GM23338 (cell line): Measurements from ENCODE around the gene UNKL. TPM values are rescaled to one million over a fixed set of nuclear protein-coding genes. Genes with fewer than 3 reads are reported as not detected.

Experiments
- ATAC-seq: fragments of 200-7000 bp; cut with Tn5 transposase; 3 replicates; pipeline ENCODE4 v1.9.1; 2020
- DNase-seq: peaks from one replicate; pipeline ENCODE4 v3.0.0-alpha.2; 2015; ENCODE audit warnings: low spot score
- H2AFZ ChIP-seq: fragments of 200-600 bp; sonication (generic); 2 replicates; pipeline ENCODE4 v1.8.0; 2016; ENCODE audit warnings: antibody characterized with exemption, mild to moderate bottlenecking, moderate library complexity
- H3F3A ChIP-seq: fragments of 200-600 bp; sonication (generic); replicated peaks from 2 replicates; pipeline ENCODE4 v1.8.0; 2017; ENCODE audit warnings: antibody characterized with exemption, mixed run types, low read depth
- H3K27ac ChIP-seq: fragments of 200-600 bp; sonication (generic); 2 replicates; pipeline ENCODE4 v1.6.1; 2016; ENCODE audit warnings: low read depth
- H3K27me3 ChIP-seq: fragments of 200-600 bp; sonication (generic); 2 replicates; pipeline ENCODE4 v1.8.0; 2016; ENCODE audit warnings: mild to moderate bottlenecking, mixed run types, moderate library complexity; ENCODE audit not compliant: insufficient read depth
- H3K36me3 ChIP-seq: fragments of 200-600 bp; sonication (generic); 2 replicates; pipeline ENCODE4 v1.8.0; 2016; ENCODE audit warnings: mild to moderate bottlenecking; ENCODE audit not compliant: insufficient read depth
- H3K4me1 ChIP-seq: fragments of 200-600 bp; sonication (generic); 2 replicates; pipeline ENCODE4 v1.8.0; 2016; ENCODE audit warnings: mild to moderate bottlenecking, moderate library complexity; ENCODE audit not compliant: insufficient read depth
- H3K4me2 ChIP-seq: fragments of 200-600 bp; sonication (generic); 2 replicates; pipeline ENCODE4 v1.7.1; 2017; ENCODE audit warnings: mixed run types
- H3K4me3 ChIP-seq: fragments of 200-600 bp; sonication (generic); 2 replicates; pipeline ENCODE4 v1.6.1; 2016; ENCODE audit warnings: mixed run types
- H3K79me2 ChIP-seq: fragments of 200-600 bp; sonication (generic); replicated peaks from 2 replicates; pipeline ENCODE4 v1.8.0; 2017; ENCODE audit warnings: mild to moderate bottlenecking; ENCODE audit not compliant: insufficient read depth
- H3K9me2 ChIP-seq: fragments of 200-600 bp; sonication (generic); 2 replicates; pipeline ENCODE4 v1.8.0; 2017; ENCODE audit not compliant: insufficient read depth
- H4K20me1 ChIP-seq: fragments of 200-600 bp; sonication (generic); replicated peaks from 2 replicates; pipeline ENCODE4 v1.8.0; 2017; ENCODE audit warnings: mild to moderate bottlenecking; ENCODE audit not compliant: insufficient read depth
- H3K27ac Mint-ChIP-seq: 2 replicates; pipeline ENCODE4 v1.8.0; 2020; ENCODE audit warnings: inconsistent platforms, mild to moderate bottlenecking, moderate library complexity, mixed read lengths
- H3K27me3 Mint-ChIP-seq: 3 replicates; pipeline ENCODE4 v1.8.0; 2022; ENCODE audit warnings: low read depth, mild to moderate bottlenecking, moderate library complexity, mixed read lengths, inconsistent platforms; ENCODE audit not compliant: insufficient read depth, poor library complexity
- H3K36me3 Mint-ChIP-seq: 3 replicates; pipeline ENCODE4 v1.8.0; 2021; ENCODE audit warnings: low read depth, mild to moderate bottlenecking, inconsistent platforms, moderate library complexity, mixed read lengths
- H3K4me1 Mint-ChIP-seq: 3 replicates; pipeline ENCODE4 v1.8.0; 2020; ENCODE audit warnings: mild to moderate bottlenecking, inconsistent platforms, mixed read lengths
- H3K4me3 Mint-ChIP-seq: 3 replicates; pipeline ENCODE4 v1.8.0; 2021; ENCODE audit warnings: moderate library complexity, mild to moderate bottlenecking, inconsistent platforms, mixed read lengths
- H3K9me3 Mint-ChIP-seq: 3 replicates; pipeline ENCODE4 v1.8.0; 2020; ENCODE audit warnings: moderate library complexity, mild to moderate bottlenecking, inconsistent platforms, mixed read lengths
- CREB1 ChIP-seq: fragments of 250-450 bp; sonication (Bioruptor Pico); IDR thresholded peaks from 2 replicates; pipeline ENCODE4 v1.5.0; 2020; ENCODE audit warnings: low read depth, mild to moderate bottlenecking, moderate library complexity
- EZH2phosphoT487 ChIP-seq: fragments of 200-600 bp; sonication (generic); IDR thresholded peaks from one replicate; pipeline ENCODE4 v1.8.1; 2018; ENCODE audit warnings: antibody characterized with exemption; ENCODE audit not compliant: unreplicated experiment
- JUNB ChIP-seq: IDR thresholded peaks from one replicate; pipeline ENCODE4 v1.6.1; 2016; ENCODE audit warnings: antibody characterized with exemption; ENCODE audit not compliant: unreplicated experiment
- NANOG ChIP-seq: IDR thresholded peaks from 2 replicates; pipeline ENCODE4 v1.6.1; 2016; ENCODE audit warnings: antibody characterized with exemption, borderline replicate concordance
- POLR2AphosphoS5 ChIP-seq: IDR thresholded peaks from 2 replicates; pipeline ENCODE4 v1.6.1; 2016; ENCODE audit warnings: antibody characterized with exemption, low read depth
- ZNF114 ChIP-seq: fragments of 250-450 bp; sonication (Bioruptor Pico); IDR thresholded peaks from 2 replicates; pipeline ENCODE4 v1.5.0; 2020; ENCODE audit warnings: mild to moderate bottlenecking, moderate library complexity
- ZNF331 ChIP-seq: fragments of 250-450 bp; sonication (Bioruptor Pico); IDR thresholded peaks from 2 replicates; pipeline ENCODE4 v1.5.0; 2020; ENCODE audit warnings: low read depth, mild to moderate bottlenecking, moderate library complexity
- ZNF462 ChIP-seq: fragments of 250-450 bp; sonication (Bioruptor Pico); IDR thresholded peaks from 2 replicates; pipeline ENCODE4 v1.5.0; 2020; ENCODE audit warnings: mild to moderate bottlenecking, moderate library complexity
- polyA plus RNA-seq: library from polyadenylated mRNA; unstranded; fragments of >200 nt; fragmentation: Nextera tagmentation; extraction: Ambion mirVana; gene quantifications from 2 replicates; pipeline ENCODE4 v1.2.1, GENCODE V29; 2016
- total RNA-seq: library from RNA; depleted of rRNA; stranded (reverse); fragments of >200 nt; shearing (Covaris generic); gene quantifications from 2 replicates; pipeline ENCODE4 v1.2.3, GENCODE V29; 2014
- TF ChIP-seq, protein P1 (sequence below): IDR thresholded peaks from 2 replicates; pipeline ENCODE4 v1.6.1; 2016; ENCODE audit warnings: antibody characterized with exemption
- TF ChIP-seq, protein P2 (sequence below): IDR thresholded peaks from one replicate; pipeline ENCODE4 v1.6.1; 2018; ENCODE audit warnings: antibody characterized with exemption; ENCODE audit not compliant: unreplicated experiment

The UNKL gene
- total and polyA plus RNA-seq, 2 experiments from 2014 or later, result 16.7 to 28.7 TPM

- Histone ChIP-seq H3K4me1 (no peaks in the 10 kb centered on the region), H3K27me3 (no peaks in the 10 kb centered on the region), H3K4me2 (no peak overlapping the region), H3K79me2 (no peaks in the 10 kb centered on the region), H4K20me1 (no peaks in the 10 kb centered on the region; the same call in 1 of the 2 replicates), H3K27ac (no peak overlapping the region), H2AFZ (no peak overlapping the region), H3K9me2 (no peaks in the 10 kb centered on the region), H3K4me3 (no peak overlapping the region), H3F3A (no peaks in the 10 kb centered on the region), H3K36me3 (no peaks in the 10 kb centered on the region)
- no peak for DNase-seq
- Mint-ChIP-seq H3K4me1 (no peaks in the 10 kb centered on the region), H3K27ac (no peak overlapping the region), H3K4me3 (no peak overlapping the region), H3K9me3 (no peaks in the 10 kb centered on the region), H3K27me3 (peaks cover 4% of the 10 kb centered on the region), H3K36me3 (no peaks in the 10 kb centered on the region)
- no peak for ATAC-seq
- TF ChIP-seq ZNF114 (CRISPR knock-in tag) (no peak), EZH2phosphoT487 (no peak), NANOG (no peak), ZNF331 (CRISPR knock-in tag) (no peak), ZNF462 (CRISPR knock-in tag) (no peak), JUNB (no peak), CREB1 (CRISPR knock-in tag) (no peak), POLR2AphosphoS5 (no peak)
- TF ChIP-seq, protein P1, sequence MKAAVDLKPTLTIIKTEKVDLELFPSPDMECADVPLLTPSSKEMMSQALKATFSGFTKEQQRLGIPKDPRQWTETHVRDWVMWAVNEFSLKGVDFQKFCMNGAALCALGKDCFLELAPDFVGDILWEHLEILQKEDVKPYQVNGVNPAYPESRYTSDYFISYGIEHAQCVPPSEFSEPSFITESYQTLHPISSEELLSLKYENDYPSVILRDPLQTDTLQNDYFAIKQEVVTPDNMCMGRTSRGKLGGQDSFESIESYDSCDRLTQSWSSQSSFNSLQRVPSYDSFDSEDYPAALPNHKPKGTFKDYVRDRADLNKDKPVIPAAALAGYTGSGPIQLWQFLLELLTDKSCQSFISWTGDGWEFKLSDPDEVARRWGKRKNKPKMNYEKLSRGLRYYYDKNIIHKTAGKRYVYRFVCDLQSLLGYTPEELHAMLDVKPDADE, result no peak
- TF ChIP-seq, protein P2, sequence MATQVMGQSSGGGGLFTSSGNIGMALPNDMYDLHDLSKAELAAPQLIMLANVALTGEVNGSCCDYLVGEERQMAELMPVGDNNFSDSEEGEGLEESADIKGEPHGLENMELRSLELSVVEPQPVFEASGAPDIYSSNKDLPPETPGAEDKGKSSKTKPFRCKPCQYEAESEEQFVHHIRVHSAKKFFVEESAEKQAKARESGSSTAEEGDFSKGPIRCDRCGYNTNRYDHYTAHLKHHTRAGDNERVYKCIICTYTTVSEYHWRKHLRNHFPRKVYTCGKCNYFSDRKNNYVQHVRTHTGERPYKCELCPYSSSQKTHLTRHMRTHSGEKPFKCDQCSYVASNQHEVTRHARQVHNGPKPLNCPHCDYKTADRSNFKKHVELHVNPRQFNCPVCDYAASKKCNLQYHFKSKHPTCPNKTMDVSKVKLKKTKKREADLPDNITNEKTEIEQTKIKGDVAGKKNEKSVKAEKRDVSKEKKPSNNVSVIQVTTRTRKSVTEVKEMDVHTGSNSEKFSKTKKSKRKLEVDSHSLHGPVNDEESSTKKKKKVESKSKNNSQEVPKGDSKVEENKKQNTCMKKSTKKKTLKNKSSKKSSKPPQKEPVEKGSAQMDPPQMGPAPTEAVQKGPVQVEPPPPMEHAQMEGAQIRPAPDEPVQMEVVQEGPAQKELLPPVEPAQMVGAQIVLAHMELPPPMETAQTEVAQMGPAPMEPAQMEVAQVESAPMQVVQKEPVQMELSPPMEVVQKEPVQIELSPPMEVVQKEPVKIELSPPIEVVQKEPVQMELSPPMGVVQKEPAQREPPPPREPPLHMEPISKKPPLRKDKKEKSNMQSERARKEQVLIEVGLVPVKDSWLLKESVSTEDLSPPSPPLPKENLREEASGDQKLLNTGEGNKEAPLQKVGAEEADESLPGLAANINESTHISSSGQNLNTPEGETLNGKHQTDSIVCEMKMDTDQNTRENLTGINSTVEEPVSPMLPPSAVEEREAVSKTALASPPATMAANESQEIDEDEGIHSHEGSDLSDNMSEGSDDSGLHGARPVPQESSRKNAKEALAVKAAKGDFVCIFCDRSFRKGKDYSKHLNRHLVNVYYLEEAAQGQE, result no peak
Measured at GRCh38 chr16:1392826-1393225, 21.7 kb downstream of the UNKL start.
